Thyroid gland (tissue), 4 donors: ENCODE data around the gene DHDH. TPM values are rescaled to one million over a fixed set of nuclear protein-coding genes. Genes with fewer than 3 reads are reported as not detected.

Experiments
- DNase-seq, 2 donors: peaks; one replicate each; pipeline ENCODE4 v3.0.0-alpha.2; 2019
- H3K27ac ChIP-seq, 3 donors: fragments of 200-600 bp; sonication (generic); 1 replicate in 2 of 3; 2 replicates in 1 of 3; pipeline ENCODE4 v1.5.1; 2016 to 2019; ENCODE audit warnings: mild to moderate bottlenecking in 1 of 3, moderate library complexity in 1 of 3
- H3K27me3 ChIP-seq: fragments of 200-600 bp; sonication (generic); one replicate; pipeline ENCODE4 v1.5.1; 2019
- H3K36me3 ChIP-seq, 2 donors: fragments of 200-600 bp; sonication (generic); one replicate each; pipeline ENCODE4 v1.5.1; 2016 to 2019
- H3K4me1 ChIP-seq, 2 donors: fragments of 200-600 bp; sonication (generic); one replicate each; pipeline ENCODE4 v1.5.1; 2017 to 2019
- H3K4me3 ChIP-seq, 3 donors: fragments of 200-600 bp; sonication (generic); replicated peaks in 1 of 3; 1 replicate in 2 of 3; 2 replicates in 1 of 3; pipeline ENCODE4 v1.5.1; 2016; ENCODE audit warnings: mild to moderate bottlenecking in 1 of 3
- H3K9me3 ChIP-seq: fragments of 200-600 bp; sonication (generic); one replicate; pipeline ENCODE4 v1.5.1; 2017
- POLR2A ChIP-seq, 2 donors: fragments of 450-650 bp; IDR thresholded peaks; one replicate each; pipeline ENCODE4 v1.6.1; 2017; ENCODE audit warnings: antibody characterized with exemption in 2 of 2, mild to moderate bottlenecking in 2 of 2, moderate library complexity in 1 of 2
- WGBS, 2 donors: methylation state at CpG; one replicate each; pipeline ENCODE4 v1.1.5; 2017; 5-methylcytosine and 5-hydroxymethylcytosine counted together
- intact Hi-C: fragments of 100-400 bp; cut with DNase I; formaldehyde crosslinking; loops from one replicate; pipeline ENCODE4 v1.15.1; 2023
- total RNA-seq, 4 donors: library from RNA; depleted of rRNA; stranded (reverse); fragments of >200 nt; gene quantifications; one replicate each; pipeline ENCODE4 v1.2.3, GENCODE V29; 2016
- TF ChIP-seq, protein P1 (sequence below), 6 experiments: fragments of 200-600 bp in 3 of 6; fragments of 450-650 bp in 3 of 6; sonication (generic) in 3 of 6; IDR thresholded peaks; one replicate each; pipeline ENCODE4 v1.5.1; 2016 to 2019; ENCODE audit warnings: antibody characterized with exemption in 6 of 6, mild to moderate bottlenecking in 2 of 6, inconsistent platforms in 1 of 6, moderate library complexity in 1 of 6

The DHDH gene
- total RNA-seq, 4 donors from 2014 or later, result not detected

GRCh38 chr19:48970139-48970766 is 36.8 kb downstream of the DHDH start:
- intact Hi-C loops, result loop anchor here (5.0 to 10.0 kb wide), 2 partner anchors 105 to 173 kb away; partner anchors contain the start of gene PLEKHA4
- Histone ChIP-seq H3K27me3 (no peaks in the 10 kb centered on the region), H3K9me3 (no peaks in the 10 kb centered on the region), H3K36me3 (peaks cover 20 to 26% of the 10 kb centered on the region in 2 donors), H3K4me1 (peaks cover 23 to 26% of the 10 kb centered on the region in 2 donors), H3K27ac (no peak overlapping the region), H3K4me3 (no peak overlapping the region)
- WGBS, 2 donors, result 92 to 93% methylated on average over 23 of the region's 23 CpGs
- DNase-seq, result no peak
- no peak for TF ChIP-seq POLR2A (IDR thresholded peaks at IDR 0.05)
- TF ChIP-seq, protein P1, sequence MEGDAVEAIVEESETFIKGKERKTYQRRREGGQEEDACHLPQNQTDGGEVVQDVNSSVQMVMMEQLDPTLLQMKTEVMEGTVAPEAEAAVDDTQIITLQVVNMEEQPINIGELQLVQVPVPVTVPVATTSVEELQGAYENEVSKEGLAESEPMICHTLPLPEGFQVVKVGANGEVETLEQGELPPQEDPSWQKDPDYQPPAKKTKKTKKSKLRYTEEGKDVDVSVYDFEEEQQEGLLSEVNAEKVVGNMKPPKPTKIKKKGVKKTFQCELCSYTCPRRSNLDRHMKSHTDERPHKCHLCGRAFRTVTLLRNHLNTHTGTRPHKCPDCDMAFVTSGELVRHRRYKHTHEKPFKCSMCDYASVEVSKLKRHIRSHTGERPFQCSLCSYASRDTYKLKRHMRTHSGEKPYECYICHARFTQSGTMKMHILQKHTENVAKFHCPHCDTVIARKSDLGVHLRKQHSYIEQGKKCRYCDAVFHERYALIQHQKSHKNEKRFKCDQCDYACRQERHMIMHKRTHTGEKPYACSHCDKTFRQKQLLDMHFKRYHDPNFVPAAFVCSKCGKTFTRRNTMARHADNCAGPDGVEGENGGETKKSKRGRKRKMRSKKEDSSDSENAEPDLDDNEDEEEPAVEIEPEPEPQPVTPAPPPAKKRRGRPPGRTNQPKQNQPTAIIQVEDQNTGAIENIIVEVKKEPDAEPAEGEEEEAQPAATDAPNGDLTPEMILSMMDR (IDR thresholded peaks at IDR 0.05), result no peak

DNA sequence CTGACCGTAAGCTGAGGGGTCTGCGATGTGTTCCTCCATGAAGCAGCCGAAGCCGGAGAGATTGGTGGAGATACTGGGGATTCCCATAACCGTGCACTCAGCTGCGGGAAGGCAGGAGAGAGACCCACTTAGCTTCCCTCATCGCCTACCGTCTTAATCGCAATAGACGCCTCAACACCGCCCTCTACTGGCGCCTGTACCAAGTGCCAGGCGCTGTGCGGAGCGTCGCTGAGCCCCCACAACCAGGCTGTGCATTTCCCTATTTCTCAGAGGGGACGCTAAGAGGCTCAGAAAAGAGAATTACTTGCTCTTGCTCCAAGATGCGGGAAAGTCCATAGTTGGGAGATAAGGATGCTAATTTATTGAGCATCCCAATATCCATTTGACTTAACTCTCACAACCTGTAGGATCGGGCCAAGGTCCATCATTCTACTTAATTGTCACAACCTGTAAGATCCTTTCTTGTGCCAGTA is 37.5 kb downstream of the DHDH start:
- Histone ChIP-seq H3K36me3 (peaks cover 17 to 22% of the 10 kb centered on the region in 2 donors), H3K27ac (no peak overlapping the region), H3K27me3 (no peaks in the 10 kb centered on the region), H3K4me3 (no peak overlapping the region), H3K9me3 (no peaks in the 10 kb centered on the region), H3K4me1 (peaks cover 23 to 26% of the 10 kb centered on the region in 2 donors)
- no peak for TF ChIP-seq POLR2A (IDR thresholded peaks at IDR 0.05)
- TF ChIP-seq, protein P1 (IDR thresholded peaks at IDR 0.05), result peak; percentile 57 to 94 (median 72)
- intact Hi-C loops, result loop anchor here (5.0 to 10.0 kb wide), 2 partner anchors 106 to 174 kb away; partner anchors contain the start of gene PLEKHA4
- DNase-seq, result peak; percentile 71 to 74
- 28% methylated on average over 17 to 19 of the region's 19 CpGs for WGBS, 2 donors

DNA sequence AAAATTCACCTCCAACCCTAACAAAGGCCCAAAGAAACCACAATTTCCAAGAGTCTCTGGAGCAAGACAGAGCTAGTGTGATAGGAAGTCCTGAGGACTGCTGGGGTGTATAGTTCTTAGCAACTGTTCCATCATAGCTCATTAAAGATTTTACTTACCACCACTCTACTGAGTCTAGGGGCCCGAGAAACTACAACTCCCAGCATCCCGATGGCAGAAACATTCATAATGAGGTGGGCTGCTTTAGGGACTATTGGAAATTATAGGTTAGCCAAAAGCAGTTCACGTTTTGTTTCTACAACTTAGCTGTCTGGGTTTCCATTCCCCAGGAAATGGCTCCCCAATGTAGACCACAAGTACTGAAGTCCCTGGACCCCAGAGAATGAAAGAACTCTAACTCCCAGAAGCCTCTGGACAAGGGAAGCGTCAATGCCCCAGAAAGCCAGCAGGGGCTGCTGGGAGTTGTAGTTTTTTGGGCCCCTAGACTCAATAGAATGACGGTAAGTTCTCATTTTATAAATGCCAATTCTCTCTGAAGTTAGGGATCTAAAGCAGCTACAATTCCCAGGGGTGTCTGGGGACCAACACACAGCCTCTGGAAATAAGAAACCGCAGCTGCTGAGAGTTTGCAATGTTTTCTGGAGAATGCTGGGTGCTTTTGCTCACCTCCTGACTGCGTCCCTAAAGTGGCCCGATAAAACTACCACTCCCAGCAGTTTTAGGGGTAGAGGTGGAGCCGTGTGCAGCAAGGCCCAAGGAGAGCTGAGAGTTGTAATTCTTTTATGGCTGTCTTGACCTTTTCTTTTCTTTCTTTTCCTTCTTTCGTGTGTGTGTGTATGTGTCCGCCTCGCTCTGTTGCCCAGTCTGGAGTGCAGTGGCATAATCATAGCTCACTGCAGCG is 42.7 kb downstream of the DHDH start:
- H3K27me3 ChIP-seq, result no peaks in the 10 kb centered on the region
- no peak overlapping the region for H3K4me3 ChIP-seq
- peaks cover 13 to 14% of the 10 kb centered on the region in 2 donors for H3K36me3 ChIP-seq
- WGBS, 2 donors, result 91 to 96% methylated on average over 13 of the region's 13 CpGs
- DNase-seq, result no peak
- TF ChIP-seq POLR2A (IDR thresholded peaks at IDR 0.05), result no peak
- TF ChIP-seq, protein P1 (IDR thresholded peaks at IDR 0.05), result no peak
- intact Hi-C loops, result loop anchor here (10.0 kb wide), 1 partner anchor 111 kb away; the partner anchor contains the start of gene PLEKHA4
- no peaks in the 10 kb centered on the region for H3K9me3 ChIP-seq
- no peak overlapping the region for H3K27ac ChIP-seq
- H3K4me1 ChIP-seq, result no peaks in the 10 kb centered on the region

GRCh38 chr19:48977061-48977460 is 43.6 kb downstream of the DHDH start:
- H3K4me1 ChIP-seq, result no peaks in the 10 kb centered on the region
- TF ChIP-seq POLR2A (IDR thresholded peaks at IDR 0.05), result no peak
- TF ChIP-seq, protein P1 (IDR thresholded peaks at IDR 0.05), result no peak
- no peak overlapping the region for H3K4me3 ChIP-seq
- no peaks in the 10 kb centered on the region for H3K27me3 ChIP-seq
- WGBS, 2 donors, result 88 to 93% methylated on average over 2 of the region's 2 CpGs
- H3K36me3 ChIP-seq, result peaks cover 14 to 16% of the 10 kb centered on the region in 2 donors
- no peak overlapping the region for H3K27ac ChIP-seq
- DNase-seq, result no peak
- no peaks in the 10 kb centered on the region for H3K9me3 ChIP-seq
- intact Hi-C loops, result loop anchor here (10.0 kb wide), 1 partner anchor 112 kb away; the partner anchor contains the start of gene PLEKHA4
